H54 (cell line): ENCODE measurements around the gene SUMO3.

Experiments
- DNase-seq: peaks from one replicate; pipeline ENCODE4 v3.0.0; 2011; ENCODE audit warnings: low spot score, mixed read lengths; ENCODE audit not compliant: insufficient read length
- FAIRE-seq: peaks from 3 replicates; lab custom pipeline; 2011; peaks lifted over from hg19 to GRCh38; lab: Jason Lieb, UNC
- POLR2A ChIP-seq: IDR thresholded peaks from 2 replicates; pipeline ENCODE4 v1.6.1; 2011; ENCODE audit warnings: low read depth, mild to moderate bottlenecking, low read length

SUMO3 gene

DNA sequence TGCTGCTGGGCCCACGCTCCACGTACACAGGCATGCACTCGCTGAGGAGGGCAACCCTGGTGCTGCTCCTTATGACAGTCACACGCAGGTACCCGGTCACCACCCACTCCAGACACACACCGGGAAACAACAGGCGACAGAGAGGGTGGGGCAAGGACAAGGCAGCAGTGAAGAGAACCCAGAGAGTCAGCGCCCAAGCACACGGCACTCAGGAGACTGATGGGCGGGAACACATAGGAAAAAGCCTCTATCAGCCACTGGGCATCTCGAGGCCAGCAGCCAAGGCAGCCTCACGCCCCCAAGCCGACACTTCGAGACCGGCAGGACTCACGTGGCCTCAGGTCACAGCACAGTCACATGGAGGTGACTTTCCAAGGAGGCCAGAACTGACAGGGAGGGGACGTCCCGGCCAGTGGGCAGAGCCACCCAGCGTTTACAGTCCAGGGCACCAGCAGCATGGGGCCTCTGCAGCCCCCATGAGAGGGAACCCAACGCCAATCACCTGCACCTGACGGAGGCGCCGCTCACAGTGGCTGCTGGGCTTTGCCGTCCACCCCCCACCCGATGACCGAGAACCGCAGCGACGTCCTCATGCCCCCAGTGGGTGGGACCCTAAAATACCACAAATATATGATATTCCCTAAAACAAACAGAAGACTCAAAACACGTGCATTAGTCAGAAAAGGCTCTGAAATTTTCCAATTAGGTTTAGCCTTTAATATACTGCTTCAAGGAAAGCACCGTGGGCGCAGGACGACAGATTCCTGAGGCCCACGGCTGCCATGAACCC lies 35.9 kb upstream of the SUMO3 start:
- FAIRE-seq (no peak), DNase-seq (no peak)
- no peak for TF ChIP-seq POLR2A

DNA sequence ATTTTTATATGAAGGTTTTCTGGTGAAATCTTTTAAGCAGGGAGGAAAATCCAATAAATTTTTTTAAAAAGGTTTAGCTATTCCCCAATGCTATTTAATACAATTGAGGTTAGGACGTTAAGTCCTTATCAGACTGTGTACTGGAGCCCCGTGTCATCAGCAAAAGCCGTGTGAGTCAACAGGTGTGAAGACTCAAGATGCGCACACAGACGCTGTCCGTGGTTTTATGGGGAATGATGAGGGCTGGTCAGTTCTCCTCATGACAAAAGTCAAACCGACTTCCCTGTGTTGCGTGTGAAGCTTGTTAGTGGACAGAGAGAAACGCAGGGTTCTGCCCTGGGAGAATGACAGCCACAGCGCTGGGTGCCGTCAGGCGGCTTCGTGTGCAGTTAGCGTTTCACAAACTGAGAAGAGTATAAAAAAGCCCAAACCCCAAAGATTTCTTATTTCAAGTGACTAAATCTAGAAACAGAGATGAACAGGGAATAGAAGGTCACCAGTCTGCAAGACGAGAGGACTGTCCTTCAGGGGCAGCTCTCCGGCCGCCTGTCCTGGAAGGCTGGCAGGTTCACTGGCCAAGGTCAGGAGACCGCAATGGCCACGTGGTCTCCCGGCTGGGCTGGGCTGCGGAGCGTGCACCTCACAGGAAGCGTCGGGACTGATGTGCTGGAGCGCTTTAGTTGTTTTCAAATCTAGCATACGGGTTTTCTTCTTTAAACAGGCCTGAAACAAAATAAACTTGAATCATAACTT lies 33.2 kb upstream of the SUMO3 start:
- DNase-seq (no peak), FAIRE-seq (no peak)
- no peak for TF ChIP-seq POLR2A

- no peak for TF ChIP-seq POLR2A
- DNase-seq = no peak
- no peak for FAIRE-seq
Observed at GRCh38 chr21:44850208-44850800, 32.4 kb upstream of the SUMO3 start.

DNA sequence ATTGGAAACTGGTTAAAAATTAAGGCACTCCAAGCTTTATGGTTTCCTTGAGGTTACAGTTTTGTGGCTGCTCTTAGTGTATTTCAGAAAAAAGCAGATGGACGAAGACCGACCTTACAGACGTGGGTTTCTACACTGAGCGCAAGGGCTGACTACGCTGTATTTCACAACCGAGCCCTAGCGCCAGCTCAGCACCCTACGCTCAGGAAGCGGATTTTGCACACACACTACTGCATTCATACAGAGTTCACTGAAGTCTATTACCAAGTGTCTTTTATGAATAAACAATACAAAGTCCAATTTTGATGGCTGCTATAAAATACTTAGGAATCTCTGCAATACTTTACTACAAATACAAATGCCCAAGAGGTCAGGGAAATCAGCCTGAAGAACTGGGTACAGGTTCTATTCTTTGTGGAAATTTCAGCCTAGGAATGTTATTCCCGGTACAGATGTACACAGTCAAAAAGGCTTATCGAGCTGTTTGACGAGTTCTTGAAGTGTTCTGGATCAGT lies 31.8 kb upstream of the SUMO3 start:
- no peak for TF ChIP-seq POLR2A
- FAIRE-seq (no peak), DNase-seq (no peak)

DNA sequence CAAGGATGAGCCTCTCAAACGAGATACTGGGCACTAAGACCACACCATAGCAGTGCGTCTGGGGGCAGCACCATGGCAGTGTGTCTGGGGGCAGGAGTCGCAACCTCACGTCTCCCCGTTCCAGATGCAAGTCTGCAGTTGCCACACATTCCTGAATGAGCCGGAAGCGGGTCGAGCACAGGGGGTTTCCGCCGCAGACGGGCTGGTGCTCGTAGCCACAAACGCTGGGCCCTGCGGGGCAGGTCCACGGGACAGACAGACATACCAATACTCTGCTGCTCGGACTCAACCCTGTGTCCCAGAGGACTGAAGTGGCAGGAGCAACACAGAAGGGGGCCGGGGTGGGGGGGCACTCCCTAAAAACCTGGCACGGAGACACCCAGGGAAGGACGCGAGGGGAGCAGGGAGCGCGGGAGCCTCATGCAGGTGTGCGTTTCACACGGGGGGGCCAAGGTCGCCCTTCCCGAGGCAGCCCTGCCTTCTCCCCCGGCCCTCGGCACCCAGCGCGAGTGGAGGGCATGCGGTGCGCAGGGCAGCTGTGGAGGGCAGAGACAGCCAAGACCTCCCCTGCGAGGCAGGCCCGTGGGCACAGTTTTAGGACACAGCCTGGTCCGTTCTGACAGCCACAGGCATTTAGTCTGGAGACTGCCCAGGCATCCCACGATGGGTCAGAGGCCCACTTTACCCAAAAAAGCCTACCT lies 31.1 kb upstream of the SUMO3 start:
- DNase-seq (no peak), FAIRE-seq (no peak)
- no peak for TF ChIP-seq POLR2A

GRCh38 chr21:44847261-44848056 lies 29.6 kb upstream of the SUMO3 start:
- TF ChIP-seq POLR2A = no peak
- DNase-seq (no peak), FAIRE-seq (no peak)

DNA sequence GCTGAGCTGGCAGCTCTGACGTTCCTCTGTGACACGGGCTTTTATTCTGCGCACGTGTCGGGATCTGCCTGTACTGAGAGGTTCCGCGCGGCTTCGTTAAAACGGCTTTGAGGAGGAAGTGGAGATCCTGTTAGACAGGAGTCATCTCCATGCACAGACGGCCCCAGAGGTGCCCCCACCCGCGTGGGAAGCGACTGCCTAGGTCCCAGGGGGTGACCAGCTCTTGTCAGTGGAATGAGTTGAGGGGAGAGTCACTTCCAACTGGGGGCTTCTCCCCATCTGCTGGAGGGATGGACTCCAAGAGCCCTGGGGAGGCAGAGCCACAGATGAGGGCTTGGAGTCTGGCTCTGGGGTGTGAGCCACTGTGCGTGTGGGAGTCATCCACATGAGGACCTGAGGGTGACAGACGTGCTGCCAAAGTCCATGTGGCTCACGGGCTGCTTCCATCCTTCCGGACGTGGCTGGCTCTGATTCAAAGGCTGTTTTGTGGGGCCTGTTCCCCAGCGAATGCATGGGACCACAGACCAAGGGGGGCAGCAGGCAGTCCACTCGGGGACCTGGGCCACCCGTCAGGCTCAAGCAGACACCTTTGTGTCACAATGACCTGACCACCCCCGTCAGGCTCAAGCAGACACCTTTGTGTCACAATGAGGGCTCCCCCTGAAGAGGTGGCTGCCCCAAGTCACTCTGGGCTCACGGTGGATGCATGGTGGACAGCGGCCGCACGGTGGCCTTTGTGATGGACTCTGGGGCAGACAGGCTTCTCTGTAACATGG lies 28.8 kb upstream of the SUMO3 start:
- TF ChIP-seq POLR2A = no peak
- no peak for DNase-seq
- FAIRE-seq = no peak

DNA sequence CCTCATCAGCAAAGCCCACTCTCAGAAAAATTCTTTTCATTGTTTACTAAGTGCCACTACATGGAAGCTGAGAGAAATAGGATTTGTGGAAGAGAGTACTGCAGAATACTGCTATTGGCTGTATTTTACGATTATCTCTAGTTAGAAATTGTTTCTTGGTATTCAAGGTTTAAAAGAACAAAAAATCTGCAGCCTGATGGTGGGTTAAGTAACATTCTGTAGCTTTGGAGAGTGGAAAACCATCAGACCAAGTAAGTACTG lies 28.3 kb upstream of the SUMO3 start:
- FAIRE-seq = no peak
- DNase-seq = no peak

GRCh38 chr21:44845418-44846223 lies 27.8 kb upstream of the SUMO3 start:
- no peak for FAIRE-seq
- DNase-seq = no peak
- no peak for TF ChIP-seq POLR2A

More for the DNA sequence above, 28.3 kb upstream of the SUMO3 start:
- TF ChIP-seq POLR2A = no peak

GRCh38 chr21:44844256-44844655 lies 26.4 kb upstream of the SUMO3 start:
- no peak for FAIRE-seq
- DNase-seq = no peak
- TF ChIP-seq POLR2A = no peak

- FAIRE-seq = no peak
- TF ChIP-seq POLR2A = no peak
- DNase-seq = no peak
Observed at GRCh38 chr21:44842721-44843445, 25.0 kb upstream of the SUMO3 start.
